Karpas-422 (cell line): Measurements from ENCODE around the gene PLD1. TPM values are rescaled to one million over a fixed set of nuclear protein-coding genes. Genes with fewer than 3 reads are reported as not detected.

Source experiments
- DNase-seq: peaks from one replicate; pipeline ENCODE4 v3.0.0-alpha.2; 2015
- H2AFZ ChIP-seq: fragments of 200-600 bp; sonication (generic); 2 replicates; pipeline ENCODE4 v1.6.1; 2014; ENCODE audit warnings: antibody characterized with exemption, low read length, mixed read lengths
- H3K27ac ChIP-seq: fragments of 200-600 bp; sonication (generic); 2 replicates; pipeline ENCODE4 v1.5.1; 2014; ENCODE audit warnings: mild to moderate bottlenecking, low read length, moderate library complexity
- H3K27me3 ChIP-seq: fragments of 200-600 bp; sonication (generic); 2 replicates; pipeline ENCODE4 v1.6.1; 2014; ENCODE audit warnings: low read length, mixed read lengths
- H3K36me3 ChIP-seq: fragments of 200-600 bp; sonication (generic); 2 replicates; pipeline ENCODE4 v1.6.1; 2014; ENCODE audit warnings: low read length, mixed read lengths; ENCODE audit not compliant: insufficient read depth
- H3K4me1 ChIP-seq: fragments of 200-600 bp; sonication (generic); 2 replicates; pipeline ENCODE4 v1.6.1; 2014; ENCODE audit warnings: mild to moderate bottlenecking, low read length, mixed read lengths
- H3K4me2 ChIP-seq: fragments of 200-600 bp; sonication (generic); 2 replicates; pipeline ENCODE4 v1.6.1; 2014; ENCODE audit warnings: low read length, low read depth, mild to moderate bottlenecking; ENCODE audit not compliant: poor library complexity, severe bottlenecking
- H3K4me3 ChIP-seq: fragments of 200-600 bp; sonication (generic); 2 replicates; pipeline ENCODE4 v1.5.1; 2014; ENCODE audit warnings: mild to moderate bottlenecking, antibody characterized with exemption, low read length, mixed read lengths
- H3K79me2 ChIP-seq: fragments of 200-600 bp; sonication (generic); 2 replicates; pipeline ENCODE4 v1.6.1; 2014; ENCODE audit warnings: mild to moderate bottlenecking, low read length, mixed read lengths
- H3K9ac ChIP-seq: fragments of 200-600 bp; sonication (generic); 2 replicates; pipeline ENCODE4 v1.6.0; 2014; ENCODE audit warnings: low read length
- H3K9me2 ChIP-seq: fragments of 200-600 bp; sonication (generic), shearing (Covaris generic); replicated peaks from 2 replicates; pipeline ENCODE4 v1.6.0; 2014; ENCODE audit warnings: mild to moderate bottlenecking, low read length, moderate library complexity; ENCODE audit not compliant: insufficient read depth
- H3K9me3 ChIP-seq: fragments of 300-700, 200-600 bp; sonication (generic); 2 replicates; pipeline ENCODE4 v1.6.1; 2014; ENCODE audit warnings: low read length, mixed read lengths
- H4K20me1 ChIP-seq: fragments of 200-600 bp; sonication (generic); 2 replicates; pipeline ENCODE4 v1.6.1; 2014; ENCODE audit warnings: mild to moderate bottlenecking, antibody characterized with exemption, low read length, low read depth; ENCODE audit not compliant: insufficient read depth
- total RNA-seq: library from RNA; depleted of rRNA; stranded (reverse); fragments of >200 nt; shearing (Covaris generic); gene quantifications from 2 replicates; pipeline ENCODE4 v1.2.3, GENCODE V29; 2014; ENCODE audit warnings: low replicate concordance

The PLD1 gene
- total RNA-seq, 1 experiment from 2014 or later, result not detected

- Histone ChIP-seq H3K79me2 (no peaks in the 10 kb centered on the region), H3K4me3 (no peak overlapping the region), H3K9ac (no peak overlapping the region), H4K20me1 (no peaks in the 10 kb centered on the region), H3K27me3 (no peaks in the 10 kb centered on the region), H3K4me2 (no peak overlapping the region), H3K27ac (no peak overlapping the region), H3K9me2 (no peaks in the 10 kb centered on the region), H2AFZ (no peak overlapping the region), H3K9me3 (no peaks in the 10 kb centered on the region), H3K36me3 (no peaks in the 10 kb centered on the region), H3K4me1 (peaks cover 2% of the 10 kb centered on the region; the same call in 1 of the 2 replicates)
- DNase-seq, result no peak
Measured at GRCh38 chr3:171827385-171827784, 17.1 kb upstream of the PLD1 start.

GRCh38 chr3:171825222-171825828 lies 15.0 kb upstream of the PLD1 start:
- Histone ChIP-seq H3K27me3 (no peaks in the 10 kb centered on the region), H2AFZ (no peak overlapping the region), H3K27ac (no peak overlapping the region), H4K20me1 (no peaks in the 10 kb centered on the region), H3K4me1 (peaks cover 2% of the 10 kb centered on the region; the same call in 1 of the 2 replicates), H3K9me3 (no peaks in the 10 kb centered on the region), H3K36me3 (no peaks in the 10 kb centered on the region), H3K79me2 (no peaks in the 10 kb centered on the region), H3K4me3 (no peak overlapping the region), H3K4me2 (no peak overlapping the region), H3K9me2 (no peaks in the 10 kb centered on the region), H3K9ac (no peak overlapping the region)
- no peak for DNase-seq

- H3K4me3 ChIP-seq, result no peak overlapping the region
- H4K20me1 ChIP-seq, result no peaks in the 10 kb centered on the region
- no peaks in the 10 kb centered on the region for H3K9me3 ChIP-seq
- no peak overlapping the region for H3K4me2 ChIP-seq
- H3K36me3 ChIP-seq, result no peaks in the 10 kb centered on the region
- no peak for DNase-seq
- no peak overlapping the region for H3K9ac ChIP-seq
- H3K9me2 ChIP-seq, result no peaks in the 10 kb centered on the region
- H2AFZ ChIP-seq, result no peak overlapping the region
- no peaks in the 10 kb centered on the region for H3K27me3 ChIP-seq
- no peaks in the 10 kb centered on the region for H3K79me2 ChIP-seq
- H3K27ac ChIP-seq, result no peak overlapping the region
- H3K4me1 ChIP-seq, result peaks cover 2% of the 10 kb centered on the region; the same call in 1 of the 2 replicates
Measured at GRCh38 chr3:171824824-171825221, 14.5 kb upstream of the PLD1 start.

DNA sequence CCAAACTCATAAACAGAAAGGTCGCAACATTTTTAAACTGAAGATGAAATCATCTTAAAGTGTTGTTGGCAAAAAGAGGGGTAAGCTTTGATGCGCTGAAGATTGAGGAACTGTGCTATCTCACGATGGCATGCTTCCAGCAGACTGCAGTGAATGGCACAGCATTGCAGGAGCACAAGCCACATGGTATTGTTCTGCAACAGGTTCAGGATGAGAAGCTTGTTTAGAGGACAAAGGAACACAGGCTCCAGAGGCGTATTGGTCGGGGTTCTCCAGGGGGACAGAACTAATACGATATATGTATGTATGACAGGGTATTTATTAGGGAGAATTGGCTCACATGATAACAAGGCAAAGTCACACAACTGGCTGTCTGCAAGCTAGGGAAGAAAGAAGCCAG lies 13.8 kb upstream of the PLD1 start:
- no peak overlapping the region for H3K9ac ChIP-seq
- no peaks in the 10 kb centered on the region for H3K79me2 ChIP-seq
- H3K4me2 ChIP-seq, result no peak overlapping the region
- no peaks in the 10 kb centered on the region for H4K20me1 ChIP-seq
- DNase-seq, result no peak
- no peaks in the 10 kb centered on the region for H3K36me3 ChIP-seq
- peaks cover 2% of the 10 kb centered on the region; the same call in 1 of the 2 replicates for H3K4me1 ChIP-seq
- no peak overlapping the region for H3K4me3 ChIP-seq
- H3K27ac ChIP-seq, result no peak overlapping the region
- no peak overlapping the region for H2AFZ ChIP-seq
- no peaks in the 10 kb centered on the region for H3K9me2 ChIP-seq
- no peaks in the 10 kb centered on the region for H3K27me3 ChIP-seq
- H3K9me3 ChIP-seq, result no peaks in the 10 kb centered on the region

DNA sequence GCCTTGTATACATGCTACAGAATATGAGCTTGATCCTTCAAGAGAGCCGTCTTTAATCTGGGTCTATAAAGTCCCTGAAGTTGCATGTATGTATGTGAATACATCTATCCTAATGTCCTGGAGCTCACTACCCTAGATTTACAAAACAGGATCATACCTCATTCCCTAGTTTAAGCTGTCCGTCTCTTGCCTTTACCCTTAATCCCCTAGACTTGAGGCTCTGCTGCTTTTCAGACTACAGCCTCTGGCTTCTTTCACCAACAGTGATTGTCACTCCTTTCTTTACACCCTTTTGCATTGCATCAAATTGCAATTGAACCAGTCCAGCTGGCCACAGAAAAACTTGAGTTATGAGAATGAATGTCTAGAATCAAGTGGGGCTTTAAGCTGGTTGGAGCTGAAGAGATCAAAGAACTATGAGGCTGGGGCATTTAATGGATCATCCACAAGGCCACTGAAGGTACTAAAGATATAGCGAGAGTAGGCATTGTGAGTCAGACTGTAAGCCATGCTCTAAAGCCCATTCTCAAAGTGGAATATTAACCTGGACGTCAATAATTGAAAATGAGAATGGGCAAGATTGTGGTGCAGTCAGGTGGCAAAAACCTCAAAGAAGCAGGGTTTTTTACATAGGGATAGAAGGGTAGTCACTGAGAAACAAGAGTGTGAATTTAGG lies 12.3 kb upstream of the PLD1 start:
- Histone ChIP-seq H3K4me3 (no peak overlapping the region), H3K27me3 (no peaks in the 10 kb centered on the region), H3K4me1 (peaks cover under 1% of the 10 kb centered on the region; the same call in 1 of the 2 replicates), H3K4me2 (no peak overlapping the region), H4K20me1 (no peaks in the 10 kb centered on the region), H3K9me2 (no peaks in the 10 kb centered on the region), H3K9ac (no peak overlapping the region), H3K79me2 (no peaks in the 10 kb centered on the region), H3K9me3 (no peaks in the 10 kb centered on the region), H3K27ac (no peak overlapping the region), H3K36me3 (no peaks in the 10 kb centered on the region), H2AFZ (no peak overlapping the region)
- DNase-seq, result no peak

- H4K20me1 ChIP-seq, result no peaks in the 10 kb centered on the region
- no peak overlapping the region for H3K9ac ChIP-seq
- H3K27me3 ChIP-seq, result no peaks in the 10 kb centered on the region
- no peak overlapping the region for H3K4me2 ChIP-seq
- H3K27ac ChIP-seq, result no peak overlapping the region
- no peaks in the 10 kb centered on the region for H3K9me3 ChIP-seq
- no peaks in the 10 kb centered on the region for H3K9me2 ChIP-seq
- no peak for DNase-seq
- H3K79me2 ChIP-seq, result no peaks in the 10 kb centered on the region
- H3K36me3 ChIP-seq, result no peaks in the 10 kb centered on the region
- no peaks in the 10 kb centered on the region for H3K4me1 ChIP-seq
- H3K4me3 ChIP-seq, result no peak overlapping the region
- H2AFZ ChIP-seq, result no peak overlapping the region
Measured at GRCh38 chr3:171821778-171822358, 11.6 kb upstream of the PLD1 start.

DNA sequence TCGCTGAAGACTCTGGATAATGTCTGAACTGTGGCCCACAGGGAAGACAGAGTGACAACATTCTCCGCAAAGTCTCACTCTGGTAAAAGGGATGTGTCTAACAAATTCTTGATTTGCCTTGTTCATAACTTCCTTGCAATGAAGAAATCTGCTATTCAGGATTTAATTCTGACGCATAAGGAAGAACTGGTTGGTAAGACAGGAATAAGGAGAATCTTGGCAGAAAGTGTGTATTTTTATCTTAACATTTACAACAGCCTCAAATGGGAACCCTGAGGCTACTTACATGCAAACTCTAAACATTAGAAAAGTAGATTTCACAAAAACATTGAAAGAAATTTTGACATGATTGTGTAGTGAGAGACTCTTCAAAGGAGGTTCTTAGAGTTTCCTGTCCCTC lies 10.8 kb upstream of the PLD1 start:
- H3K9me2 ChIP-seq, result no peaks in the 10 kb centered on the region
- no peak overlapping the region for H3K9ac ChIP-seq
- H3K27ac ChIP-seq, result no peak overlapping the region
- no peaks in the 10 kb centered on the region for H3K4me1 ChIP-seq
- no peaks in the 10 kb centered on the region for H3K9me3 ChIP-seq
- H3K4me3 ChIP-seq, result no peak overlapping the region
- H3K27me3 ChIP-seq, result no peaks in the 10 kb centered on the region
- no peaks in the 10 kb centered on the region for H3K79me2 ChIP-seq
- no peak overlapping the region for H3K4me2 ChIP-seq
- no peaks in the 10 kb centered on the region for H4K20me1 ChIP-seq
- no peak for DNase-seq
- no peaks in the 10 kb centered on the region for H3K36me3 ChIP-seq
- H2AFZ ChIP-seq, result no peak overlapping the region

GRCh38 chr3:171817074-171817800 lies 7.0 kb upstream of the PLD1 start:
- no peak overlapping the region for H3K4me3 ChIP-seq
- H3K27me3 ChIP-seq, result no peaks in the 10 kb centered on the region
- no peaks in the 10 kb centered on the region for H3K79me2 ChIP-seq
- no peak for DNase-seq
- no peak overlapping the region for H3K9ac ChIP-seq
- no peaks in the 10 kb centered on the region for H3K36me3 ChIP-seq
- H2AFZ ChIP-seq, result no peak overlapping the region
- no peak overlapping the region for H3K27ac ChIP-seq
- H3K9me2 ChIP-seq, result no peaks in the 10 kb centered on the region
- no peaks in the 10 kb centered on the region for H4K20me1 ChIP-seq
- H3K9me3 ChIP-seq, result no peaks in the 10 kb centered on the region
- no peak overlapping the region for H3K4me2 ChIP-seq
- no peaks in the 10 kb centered on the region for H3K4me1 ChIP-seq
